LNCAP (cell line): ENCODE measurements around the gene PGLYRP1.

Experiments
- CTCF ChIP-seq: fragments of 450-650 bp; IDR thresholded peaks from 2 replicates; pipeline ENCODE4 v1.5.1; 2017; ENCODE audit warnings: mild to moderate bottlenecking

The PGLYRP1 gene

DNA sequence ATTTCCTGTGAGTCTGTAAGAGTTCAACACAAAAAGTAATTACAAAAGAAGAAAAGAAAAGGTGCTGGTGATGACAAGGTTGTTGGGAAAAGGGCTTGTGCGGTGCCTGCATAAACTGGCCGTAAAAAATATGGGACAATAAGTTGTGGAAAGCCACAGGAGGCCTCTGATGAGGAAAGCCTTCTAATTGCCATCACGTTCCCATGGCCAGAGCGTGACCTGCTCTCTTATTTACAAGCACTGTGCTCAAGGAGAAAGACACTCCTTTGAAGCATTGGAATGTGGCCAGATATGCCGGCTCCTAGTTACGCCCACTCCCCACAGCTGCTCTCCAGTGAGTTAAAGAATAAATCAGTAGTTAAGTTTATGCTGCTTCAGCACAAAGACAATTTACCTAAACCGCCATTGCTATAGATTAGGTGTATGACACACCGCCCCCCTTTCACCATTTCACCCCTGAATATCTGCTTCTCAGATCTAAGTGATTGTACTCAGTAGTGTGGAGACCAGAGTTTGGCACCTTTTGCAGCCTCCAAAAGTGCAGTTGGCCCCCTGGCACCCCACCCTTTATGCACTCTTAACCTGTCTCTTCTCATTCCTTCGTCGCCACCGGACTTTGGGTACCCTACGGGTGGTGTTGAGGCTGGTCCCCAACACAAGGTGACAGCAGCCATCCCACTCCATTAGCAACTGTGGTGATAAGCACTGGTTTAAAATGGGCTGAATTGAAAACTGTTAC lies 8.1 kb upstream of the PGLYRP1 start:
- no peak for TF ChIP-seq CTCF

- no peak for TF ChIP-seq CTCF
Observed at GRCh38 chr19:46025835-46026234, 3.0 kb upstream of the PGLYRP1 start.

GRCh38 chr19:46023311-46023779 lies 492 bp upstream of the PGLYRP1 start:
- no peak for TF ChIP-seq CTCF

GRCh38 chr19:46022061-46022430 lies 807 bp downstream of the PGLYRP1 start:
- no peak for TF ChIP-seq CTCF

DNA sequence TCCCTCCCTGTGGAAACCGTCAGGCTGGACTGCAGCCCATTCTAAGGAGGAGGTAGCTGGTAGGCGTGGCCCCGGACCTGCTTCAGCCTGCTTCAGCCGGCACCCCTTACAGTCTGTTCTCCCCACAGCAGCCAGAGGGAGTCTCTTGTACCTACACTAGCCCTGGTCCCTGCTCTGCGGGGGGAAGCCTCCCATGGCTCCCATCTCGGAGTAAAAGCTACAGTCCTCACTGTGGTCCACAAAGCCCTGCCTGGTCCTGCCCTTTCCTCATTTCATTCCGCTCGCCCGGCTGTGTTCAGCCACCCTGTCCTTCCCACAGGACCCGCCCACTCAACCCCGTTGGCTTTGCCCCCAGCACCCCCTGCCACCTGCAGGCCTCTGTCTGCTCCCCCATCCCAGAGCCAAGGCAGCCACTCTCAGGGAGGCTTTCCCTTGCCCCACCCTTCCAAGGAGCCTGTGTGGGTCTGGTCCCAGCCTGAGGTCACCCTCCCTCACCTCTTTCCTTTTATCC lies 1.3 kb downstream of the PGLYRP1 start:
- TF ChIP-seq CTCF: no peak

DNA sequence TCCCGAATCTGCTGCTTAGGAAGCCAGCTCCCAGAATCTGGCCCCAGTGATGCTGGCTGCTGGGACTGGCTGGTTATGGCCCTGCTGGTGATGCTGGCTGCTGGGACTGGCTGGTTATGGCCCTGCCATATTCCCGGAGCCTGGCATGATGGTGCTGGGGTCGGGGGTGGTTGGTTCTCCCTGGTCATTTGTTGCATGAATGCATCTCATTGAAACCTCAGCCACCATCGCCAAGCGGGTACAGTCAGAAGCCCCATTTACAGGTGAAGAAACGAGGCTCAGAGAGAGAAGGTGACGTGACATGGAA lies 2.1 kb downstream of the PGLYRP1 start:
- TF ChIP-seq CTCF: no peak

DNA sequence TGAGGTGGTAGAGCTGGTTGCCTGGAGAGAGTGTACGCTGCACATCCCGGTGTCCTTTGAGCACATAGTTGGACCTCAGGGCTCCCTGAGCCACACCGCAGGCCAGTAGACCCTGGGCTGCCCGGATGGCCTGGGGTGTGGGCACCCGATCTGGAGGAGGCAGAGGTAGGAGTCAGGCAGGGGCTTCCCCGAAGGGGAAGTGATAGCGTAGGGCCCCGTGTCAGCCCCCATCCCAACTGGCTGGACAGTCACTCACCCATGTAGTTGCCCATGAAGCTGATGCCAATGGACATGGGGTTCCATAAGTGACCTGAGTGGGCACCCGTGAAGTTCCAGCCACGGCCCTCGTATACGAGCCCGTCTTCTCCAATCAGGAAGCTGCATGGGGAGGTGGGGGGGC lies 3.6 kb downstream of the PGLYRP1 start:
- TF ChIP-seq CTCF: no peak
